GM23338 (cell line): ENCODE data around the gene ITGAV. TPM values are rescaled to one million over a fixed set of nuclear protein-coding genes. Genes with fewer than 3 reads are reported as not detected.

Source experiments
- ATAC-seq: fragments of 200-7000 bp; cut with Tn5 transposase; 3 replicates; pipeline ENCODE4 v1.9.1; 2020
- DNase-seq: peaks from one replicate; pipeline ENCODE4 v3.0.0-alpha.2; 2015; ENCODE audit warnings: low spot score
- H2AFZ ChIP-seq: fragments of 200-600 bp; sonication (generic); 2 replicates; pipeline ENCODE4 v1.8.0; 2016; ENCODE audit warnings: antibody characterized with exemption, mild to moderate bottlenecking, moderate library complexity
- H3F3A ChIP-seq: fragments of 200-600 bp; sonication (generic); replicated peaks from 2 replicates; pipeline ENCODE4 v1.8.0; 2017; ENCODE audit warnings: antibody characterized with exemption, mixed run types, low read depth
- H3K27ac ChIP-seq: fragments of 200-600 bp; sonication (generic); 2 replicates; pipeline ENCODE4 v1.6.1; 2016; ENCODE audit warnings: low read depth
- H3K27me3 ChIP-seq: fragments of 200-600 bp; sonication (generic); 2 replicates; pipeline ENCODE4 v1.8.0; 2016; ENCODE audit warnings: mild to moderate bottlenecking, mixed run types, moderate library complexity; ENCODE audit not compliant: insufficient read depth
- H3K36me3 ChIP-seq: fragments of 200-600 bp; sonication (generic); 2 replicates; pipeline ENCODE4 v1.8.0; 2016; ENCODE audit warnings: mild to moderate bottlenecking; ENCODE audit not compliant: insufficient read depth
- H3K4me1 ChIP-seq: fragments of 200-600 bp; sonication (generic); 2 replicates; pipeline ENCODE4 v1.8.0; 2016; ENCODE audit warnings: mild to moderate bottlenecking, moderate library complexity; ENCODE audit not compliant: insufficient read depth
- H3K4me2 ChIP-seq: fragments of 200-600 bp; sonication (generic); 2 replicates; pipeline ENCODE4 v1.7.1; 2017; ENCODE audit warnings: mixed run types
- H3K4me3 ChIP-seq: fragments of 200-600 bp; sonication (generic); 2 replicates; pipeline ENCODE4 v1.6.1; 2016; ENCODE audit warnings: mixed run types
- H3K79me2 ChIP-seq: fragments of 200-600 bp; sonication (generic); replicated peaks from 2 replicates; pipeline ENCODE4 v1.8.0; 2017; ENCODE audit warnings: mild to moderate bottlenecking; ENCODE audit not compliant: insufficient read depth
- H3K9me2 ChIP-seq: fragments of 200-600 bp; sonication (generic); 2 replicates; pipeline ENCODE4 v1.8.0; 2017; ENCODE audit not compliant: insufficient read depth
- H4K20me1 ChIP-seq: fragments of 200-600 bp; sonication (generic); replicated peaks from 2 replicates; pipeline ENCODE4 v1.8.0; 2017; ENCODE audit warnings: mild to moderate bottlenecking; ENCODE audit not compliant: insufficient read depth
- H3K27ac Mint-ChIP-seq: 2 replicates; pipeline ENCODE4 v1.8.0; 2020; ENCODE audit warnings: inconsistent platforms, mild to moderate bottlenecking, moderate library complexity, mixed read lengths
- H3K27me3 Mint-ChIP-seq: 3 replicates; pipeline ENCODE4 v1.8.0; 2022; ENCODE audit warnings: low read depth, mild to moderate bottlenecking, moderate library complexity, mixed read lengths, inconsistent platforms; ENCODE audit not compliant: insufficient read depth, poor library complexity
- H3K36me3 Mint-ChIP-seq: 3 replicates; pipeline ENCODE4 v1.8.0; 2021; ENCODE audit warnings: low read depth, mild to moderate bottlenecking, inconsistent platforms, moderate library complexity, mixed read lengths
- H3K4me1 Mint-ChIP-seq: 3 replicates; pipeline ENCODE4 v1.8.0; 2020; ENCODE audit warnings: mild to moderate bottlenecking, inconsistent platforms, mixed read lengths
- H3K4me3 Mint-ChIP-seq: 3 replicates; pipeline ENCODE4 v1.8.0; 2021; ENCODE audit warnings: moderate library complexity, mild to moderate bottlenecking, inconsistent platforms, mixed read lengths
- H3K9me3 Mint-ChIP-seq: 3 replicates; pipeline ENCODE4 v1.8.0; 2020; ENCODE audit warnings: moderate library complexity, mild to moderate bottlenecking, inconsistent platforms, mixed read lengths
- CREB1 ChIP-seq: fragments of 250-450 bp; sonication (Bioruptor Pico); IDR thresholded peaks from 2 replicates; pipeline ENCODE4 v1.5.0; 2020; ENCODE audit warnings: low read depth, mild to moderate bottlenecking, moderate library complexity
- EZH2phosphoT487 ChIP-seq: fragments of 200-600 bp; sonication (generic); IDR thresholded peaks from one replicate; pipeline ENCODE4 v1.8.1; 2018; ENCODE audit warnings: antibody characterized with exemption; ENCODE audit not compliant: unreplicated experiment
- JUNB ChIP-seq: IDR thresholded peaks from one replicate; pipeline ENCODE4 v1.6.1; 2016; ENCODE audit warnings: antibody characterized with exemption; ENCODE audit not compliant: unreplicated experiment
- NANOG ChIP-seq: IDR thresholded peaks from 2 replicates; pipeline ENCODE4 v1.6.1; 2016; ENCODE audit warnings: antibody characterized with exemption, borderline replicate concordance
- POLR2AphosphoS5 ChIP-seq: IDR thresholded peaks from 2 replicates; pipeline ENCODE4 v1.6.1; 2016; ENCODE audit warnings: antibody characterized with exemption, low read depth
- STAT1 ChIP-seq: IDR thresholded peaks from one replicate; pipeline ENCODE4 v1.6.1; 2016; ENCODE audit warnings: antibody characterized with exemption; ENCODE audit not compliant: unreplicated experiment
- polyA plus RNA-seq: library from polyadenylated mRNA; unstranded; fragments of >200 nt; fragmentation: Nextera tagmentation; extraction: Ambion mirVana; gene quantifications from 2 replicates; pipeline ENCODE4 v1.2.1, GENCODE V29; 2016
- total RNA-seq: library from RNA; depleted of rRNA; stranded (reverse); fragments of >200 nt; shearing (Covaris generic); gene quantifications from 2 replicates; pipeline ENCODE4 v1.2.3, GENCODE V29; 2014
- TF ChIP-seq, protein P1 (sequence below), 2 experiments: fragments of 200-600 bp in 1 of 2; sonication (generic) in 1 of 2; conservative IDR thresholded peaks; 2 replicates each; pipeline versions ENCODE4 v1.5.1 to v1.6.1; 2016 to 2017; ENCODE audit warnings: antibody characterized with exemption in 2 of 2, low read depth in 2 of 2, mild to moderate bottlenecking in 2 of 2, moderate library complexity in 1 of 2
- TF ChIP-seq, protein P2 (sequence below): IDR thresholded peaks from one replicate; pipeline ENCODE4 v1.6.1; 2018; ENCODE audit warnings: antibody characterized with exemption; ENCODE audit not compliant: unreplicated experiment

The ITGAV gene
- total and polyA plus RNA-seq, 2 experiments from 2014 or later = 9.1 to 56.5 TPM

DNA sequence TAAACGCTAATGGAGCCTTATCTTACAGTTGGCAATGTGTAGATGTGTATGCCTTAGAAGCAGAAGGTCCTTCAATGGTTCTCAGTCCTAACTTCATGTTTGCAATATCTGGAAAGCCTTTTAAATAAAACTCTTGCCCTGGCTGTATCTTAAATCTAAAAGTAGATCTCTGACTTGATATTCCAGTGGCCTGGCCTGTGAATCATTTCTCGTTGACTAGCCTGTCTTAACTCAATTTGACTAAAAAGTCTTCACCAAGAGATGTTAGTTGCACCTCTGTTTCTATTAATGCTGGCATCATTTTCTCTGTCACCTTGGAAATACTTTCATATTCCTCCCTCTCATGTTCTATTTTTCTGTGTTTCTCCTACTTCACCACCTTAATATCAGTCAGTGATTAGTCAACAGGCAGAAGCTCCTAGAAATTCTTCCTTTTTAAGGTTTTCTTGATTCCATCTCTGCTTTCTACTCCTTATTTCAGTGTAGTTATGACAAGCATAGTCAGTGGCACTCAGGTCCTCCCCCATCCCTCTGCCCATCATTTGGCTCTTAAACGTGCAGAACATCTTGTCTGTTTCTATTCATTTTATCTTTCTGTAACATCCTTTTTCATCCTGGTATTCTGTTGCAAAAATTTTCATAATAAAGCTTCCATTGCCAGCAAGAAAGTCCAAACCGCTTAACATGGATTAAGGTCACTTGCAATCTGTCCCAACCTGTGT, 4.3 kb downstream of the ITGAV start:
- H3K27ac Mint-ChIP-seq = no peak overlapping the region
- no peaks in the 10 kb centered on the region; the same call in 2 of the 3 replicates for H3K9me3 Mint-ChIP-seq
- H3F3A ChIP-seq = no peaks in the 10 kb centered on the region
- no peak overlapping the region for H2AFZ ChIP-seq
- TF ChIP-seq POLR2AphosphoS5 = no peak
- TF ChIP-seq, protein P1, sequence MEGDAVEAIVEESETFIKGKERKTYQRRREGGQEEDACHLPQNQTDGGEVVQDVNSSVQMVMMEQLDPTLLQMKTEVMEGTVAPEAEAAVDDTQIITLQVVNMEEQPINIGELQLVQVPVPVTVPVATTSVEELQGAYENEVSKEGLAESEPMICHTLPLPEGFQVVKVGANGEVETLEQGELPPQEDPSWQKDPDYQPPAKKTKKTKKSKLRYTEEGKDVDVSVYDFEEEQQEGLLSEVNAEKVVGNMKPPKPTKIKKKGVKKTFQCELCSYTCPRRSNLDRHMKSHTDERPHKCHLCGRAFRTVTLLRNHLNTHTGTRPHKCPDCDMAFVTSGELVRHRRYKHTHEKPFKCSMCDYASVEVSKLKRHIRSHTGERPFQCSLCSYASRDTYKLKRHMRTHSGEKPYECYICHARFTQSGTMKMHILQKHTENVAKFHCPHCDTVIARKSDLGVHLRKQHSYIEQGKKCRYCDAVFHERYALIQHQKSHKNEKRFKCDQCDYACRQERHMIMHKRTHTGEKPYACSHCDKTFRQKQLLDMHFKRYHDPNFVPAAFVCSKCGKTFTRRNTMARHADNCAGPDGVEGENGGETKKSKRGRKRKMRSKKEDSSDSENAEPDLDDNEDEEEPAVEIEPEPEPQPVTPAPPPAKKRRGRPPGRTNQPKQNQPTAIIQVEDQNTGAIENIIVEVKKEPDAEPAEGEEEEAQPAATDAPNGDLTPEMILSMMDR (conservative IDR thresholded peaks at IDR 0.05; ENCODE audit: low read depth in 2 of 2) = no peak
- no peak for TF ChIP-seq CREB1
- DNase-seq (no peak), ATAC-seq (no peak)
- H3K4me1 ChIP-seq = peaks cover 17% of the 10 kb centered on the region
- H3K9me2 ChIP-seq = no peaks in the 10 kb centered on the region
- no peak overlapping the region for H3K4me3 ChIP-seq
- no peak overlapping the region for H3K27ac ChIP-seq
- no peaks in the 10 kb centered on the region for H4K20me1 ChIP-seq
- peaks cover 61% of the 10 kb centered on the region for H3K4me1 Mint-ChIP-seq
- peaks cover 7% of the 10 kb centered on the region for H3K27me3 Mint-ChIP-seq
- H3K36me3 Mint-ChIP-seq = no peaks in the 10 kb centered on the region; the same call in 2 of the 3 replicates
- no peak overlapping the region for H3K4me2 ChIP-seq
- H3K36me3 ChIP-seq = no peaks in the 10 kb centered on the region
- H3K27me3 ChIP-seq = no peaks in the 10 kb centered on the region
- H3K4me3 Mint-ChIP-seq = no peak overlapping the region
- H3K79me2 ChIP-seq = peaks cover 83% of the 10 kb centered on the region

DNA sequence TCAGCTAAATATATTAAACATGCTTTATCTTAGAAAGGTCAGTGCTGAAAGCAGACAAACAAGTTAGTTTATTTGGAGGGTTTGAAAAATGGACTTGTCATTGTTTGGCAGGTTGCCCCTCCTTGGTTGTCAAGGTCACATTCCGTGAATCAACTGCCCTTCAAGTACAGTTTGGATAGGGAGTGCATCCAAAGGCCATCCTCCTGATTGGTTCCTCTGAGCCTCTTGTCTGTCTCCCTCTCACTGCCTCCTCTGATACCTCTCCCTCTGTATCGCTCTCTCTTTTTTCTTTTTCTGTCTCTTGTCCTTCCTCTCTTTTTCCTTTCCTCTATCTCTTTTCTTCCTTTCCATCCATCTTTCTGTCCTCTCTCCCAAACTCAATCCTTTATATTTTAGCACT, 5.4 kb downstream of the ITGAV start:
- Histone ChIP-seq H3K4me3 (no peak overlapping the region), H2AFZ (no peak overlapping the region), H3K4me2 (no peak overlapping the region), H3K27me3 (no peaks in the 10 kb centered on the region), H3K4me1 (peaks cover 26% of the 10 kb centered on the region), H4K20me1 (no peaks in the 10 kb centered on the region; the same call in 1 of the 2 replicates), H3F3A (no peaks in the 10 kb centered on the region), H3K36me3 (no peaks in the 10 kb centered on the region), H3K27ac (no peak overlapping the region), H3K9me2 (no peaks in the 10 kb centered on the region), H3K79me2 (peaks cover 93% of the 10 kb centered on the region)
- Mint-ChIP-seq H3K27ac (no peak overlapping the region), H3K4me1 (peaks cover 67% of the 10 kb centered on the region), H3K4me3 (no peak overlapping the region), H3K27me3 (peaks cover 5% of the 10 kb centered on the region), H3K36me3 (no peaks in the 10 kb centered on the region; the same call in 2 of the 3 replicates), H3K9me3 (no peaks in the 10 kb centered on the region; the same call in 2 of the 3 replicates)
- no peak for TF ChIP-seq JUNB
- TF ChIP-seq, protein P2, sequence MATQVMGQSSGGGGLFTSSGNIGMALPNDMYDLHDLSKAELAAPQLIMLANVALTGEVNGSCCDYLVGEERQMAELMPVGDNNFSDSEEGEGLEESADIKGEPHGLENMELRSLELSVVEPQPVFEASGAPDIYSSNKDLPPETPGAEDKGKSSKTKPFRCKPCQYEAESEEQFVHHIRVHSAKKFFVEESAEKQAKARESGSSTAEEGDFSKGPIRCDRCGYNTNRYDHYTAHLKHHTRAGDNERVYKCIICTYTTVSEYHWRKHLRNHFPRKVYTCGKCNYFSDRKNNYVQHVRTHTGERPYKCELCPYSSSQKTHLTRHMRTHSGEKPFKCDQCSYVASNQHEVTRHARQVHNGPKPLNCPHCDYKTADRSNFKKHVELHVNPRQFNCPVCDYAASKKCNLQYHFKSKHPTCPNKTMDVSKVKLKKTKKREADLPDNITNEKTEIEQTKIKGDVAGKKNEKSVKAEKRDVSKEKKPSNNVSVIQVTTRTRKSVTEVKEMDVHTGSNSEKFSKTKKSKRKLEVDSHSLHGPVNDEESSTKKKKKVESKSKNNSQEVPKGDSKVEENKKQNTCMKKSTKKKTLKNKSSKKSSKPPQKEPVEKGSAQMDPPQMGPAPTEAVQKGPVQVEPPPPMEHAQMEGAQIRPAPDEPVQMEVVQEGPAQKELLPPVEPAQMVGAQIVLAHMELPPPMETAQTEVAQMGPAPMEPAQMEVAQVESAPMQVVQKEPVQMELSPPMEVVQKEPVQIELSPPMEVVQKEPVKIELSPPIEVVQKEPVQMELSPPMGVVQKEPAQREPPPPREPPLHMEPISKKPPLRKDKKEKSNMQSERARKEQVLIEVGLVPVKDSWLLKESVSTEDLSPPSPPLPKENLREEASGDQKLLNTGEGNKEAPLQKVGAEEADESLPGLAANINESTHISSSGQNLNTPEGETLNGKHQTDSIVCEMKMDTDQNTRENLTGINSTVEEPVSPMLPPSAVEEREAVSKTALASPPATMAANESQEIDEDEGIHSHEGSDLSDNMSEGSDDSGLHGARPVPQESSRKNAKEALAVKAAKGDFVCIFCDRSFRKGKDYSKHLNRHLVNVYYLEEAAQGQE = no peak
- TF ChIP-seq EZH2phosphoT487 = no peak
- no peak for TF ChIP-seq STAT1
- no peak for TF ChIP-seq CREB1
- no peak for TF ChIP-seq NANOG
- DNase-seq (peak; percentile 25), ATAC-seq (peak; percentile 17; the same call in 1 of the 3 replicates)
